ENCODE results near the gene BOD1L1. TPM values are rescaled to one million over a fixed set of nuclear protein-coding genes. Genes with fewer than 3 reads are reported as not detected.

BOD1L1 gene
- total RNA-seq, 1 donor from 2014 or later, result 18.4 TPM

DNA sequence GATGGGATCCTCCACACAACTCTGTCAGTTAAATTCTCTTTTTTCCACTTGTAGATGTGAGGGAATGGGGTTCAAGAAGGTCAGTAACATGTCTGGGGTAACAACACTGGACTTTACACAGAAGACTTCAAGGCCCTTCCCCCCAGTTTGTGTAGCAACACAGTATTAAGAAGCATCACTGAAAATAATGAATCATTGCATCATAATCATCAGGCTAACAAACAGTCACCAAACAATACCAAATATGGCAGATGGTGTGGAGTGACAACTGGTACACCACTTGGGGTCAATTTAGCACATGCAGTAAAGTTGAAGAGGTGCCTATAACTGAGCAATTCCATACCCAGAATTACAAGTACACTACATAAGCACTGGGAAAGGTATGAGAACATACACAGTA lies 38.6 kb downstream of the BOD1L1 start:
- H3K27me3 ChIP-seq (ENCODE audit: control insufficient read depth, insufficient read depth, low read length), result no peaks in the 10 kb centered on the region
- TF ChIP-seq, protein P1, sequence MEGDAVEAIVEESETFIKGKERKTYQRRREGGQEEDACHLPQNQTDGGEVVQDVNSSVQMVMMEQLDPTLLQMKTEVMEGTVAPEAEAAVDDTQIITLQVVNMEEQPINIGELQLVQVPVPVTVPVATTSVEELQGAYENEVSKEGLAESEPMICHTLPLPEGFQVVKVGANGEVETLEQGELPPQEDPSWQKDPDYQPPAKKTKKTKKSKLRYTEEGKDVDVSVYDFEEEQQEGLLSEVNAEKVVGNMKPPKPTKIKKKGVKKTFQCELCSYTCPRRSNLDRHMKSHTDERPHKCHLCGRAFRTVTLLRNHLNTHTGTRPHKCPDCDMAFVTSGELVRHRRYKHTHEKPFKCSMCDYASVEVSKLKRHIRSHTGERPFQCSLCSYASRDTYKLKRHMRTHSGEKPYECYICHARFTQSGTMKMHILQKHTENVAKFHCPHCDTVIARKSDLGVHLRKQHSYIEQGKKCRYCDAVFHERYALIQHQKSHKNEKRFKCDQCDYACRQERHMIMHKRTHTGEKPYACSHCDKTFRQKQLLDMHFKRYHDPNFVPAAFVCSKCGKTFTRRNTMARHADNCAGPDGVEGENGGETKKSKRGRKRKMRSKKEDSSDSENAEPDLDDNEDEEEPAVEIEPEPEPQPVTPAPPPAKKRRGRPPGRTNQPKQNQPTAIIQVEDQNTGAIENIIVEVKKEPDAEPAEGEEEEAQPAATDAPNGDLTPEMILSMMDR (IDR thresholded peaks at IDR 0.05; ENCODE audit: insufficient read depth, low read length, severe bottlenecking), result no peak
- peaks cover 6% of the 10 kb centered on the region for H3K36me3 ChIP-seq (ENCODE audit: control insufficient read depth, insufficient read depth, low read length)
- no peak overlapping the region for H3K4me3 ChIP-seq (ENCODE audit: low read depth, low read length)
- DNase-seq (ENCODE audit: low read depth), result no peak
- FAIRE-seq, result no peak

DNA sequence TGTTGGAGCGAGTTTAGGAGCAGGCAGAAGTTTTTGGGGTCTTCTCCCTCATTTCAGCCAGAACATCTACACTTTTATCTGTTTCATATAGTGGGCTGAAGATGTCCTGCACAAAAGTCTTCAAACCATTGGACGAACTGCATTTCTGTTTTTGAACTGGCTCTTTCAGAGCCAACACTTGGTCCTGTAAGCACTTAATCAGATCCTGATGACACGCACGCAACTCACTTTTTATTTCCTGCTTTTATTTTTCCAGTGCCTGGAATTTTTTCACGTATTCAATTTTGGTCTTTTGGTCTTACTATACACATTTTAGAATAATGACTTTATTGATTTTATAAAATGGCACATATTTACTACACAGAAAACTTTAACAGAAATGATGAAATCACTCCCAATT lies 43.0 kb downstream of the BOD1L1 start:
- peaks cover 13% of the 10 kb centered on the region for H3K36me3 ChIP-seq (ENCODE audit: control insufficient read depth, insufficient read depth, low read length)
- no peak for DNase-seq (ENCODE audit: low read depth)
- no peaks in the 10 kb centered on the region for H3K27me3 ChIP-seq (ENCODE audit: control insufficient read depth, insufficient read depth, low read length)
- TF ChIP-seq, protein P1 (IDR thresholded peaks at IDR 0.05; ENCODE audit: insufficient read depth, low read length, severe bottlenecking), result no peak
- no peak for FAIRE-seq
- H3K4me3 ChIP-seq (ENCODE audit: low read depth, low read length), result no peak overlapping the region

DNA sequence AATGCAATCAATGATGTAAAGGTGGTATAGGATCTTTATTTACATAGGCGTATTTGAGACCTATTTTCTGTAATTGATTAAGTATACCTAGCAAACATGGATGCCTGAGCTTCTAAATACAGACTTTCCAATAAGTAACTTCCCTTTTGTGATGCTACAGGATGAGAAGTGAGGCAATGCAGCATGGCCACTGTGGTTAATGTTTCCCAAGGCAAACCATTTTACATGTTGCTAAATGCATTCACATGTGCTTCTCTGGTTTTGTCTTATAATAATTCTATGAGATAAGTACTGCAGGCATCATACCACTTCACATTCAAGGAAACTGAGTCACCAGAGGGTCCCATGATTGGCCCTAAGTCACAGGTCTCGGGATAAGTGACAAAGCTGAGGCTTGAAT lies 47.5 kb downstream of the BOD1L1 start:
- H3K36me3 ChIP-seq (ENCODE audit: control insufficient read depth, insufficient read depth, low read length), result peaks cover 15% of the 10 kb centered on the region
- TF ChIP-seq, protein P1 (IDR thresholded peaks at IDR 0.05; ENCODE audit: insufficient read depth, low read length, severe bottlenecking), result no peak
- no peak overlapping the region for H3K4me3 ChIP-seq (ENCODE audit: low read depth, low read length)
- H3K27me3 ChIP-seq (ENCODE audit: control insufficient read depth, insufficient read depth, low read length), result no peaks in the 10 kb centered on the region
- no peak for FAIRE-seq
- DNase-seq (ENCODE audit: low read depth), result no peak

DNA sequence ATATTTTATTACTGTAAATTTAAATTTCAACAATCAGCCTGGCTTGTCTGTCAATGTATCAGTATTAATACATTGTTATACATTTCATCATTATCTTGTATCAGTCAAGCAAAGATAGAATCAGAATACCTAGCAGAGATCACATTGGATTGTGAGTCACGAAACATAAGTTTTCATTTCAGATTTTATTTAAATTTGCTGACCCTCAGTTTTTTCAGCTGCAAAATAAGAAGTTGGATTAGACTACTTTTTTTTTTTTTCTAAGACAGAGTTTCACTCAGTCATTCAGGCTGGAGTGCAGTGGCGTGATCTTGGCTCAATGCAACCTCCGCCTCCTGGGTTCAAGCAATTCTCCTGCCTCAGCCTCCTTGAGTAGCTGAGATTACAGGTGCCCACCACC lies 49.9 kb downstream of the BOD1L1 start:
- no peak for DNase-seq (ENCODE audit: low read depth)
- Histone ChIP-seq H3K27me3 (ENCODE audit: control insufficient read depth, insufficient read depth, low read length) (no peaks in the 10 kb centered on the region), H3K4me3 (ENCODE audit: low read depth, low read length) (no peak overlapping the region), H3K36me3 (ENCODE audit: control insufficient read depth, insufficient read depth, low read length) (peaks cover 13% of the 10 kb centered on the region)
- FAIRE-seq, result no peak
- TF ChIP-seq, protein P1 (IDR thresholded peaks at IDR 0.05; ENCODE audit: insufficient read depth, low read length, severe bottlenecking), result no peak

DNA sequence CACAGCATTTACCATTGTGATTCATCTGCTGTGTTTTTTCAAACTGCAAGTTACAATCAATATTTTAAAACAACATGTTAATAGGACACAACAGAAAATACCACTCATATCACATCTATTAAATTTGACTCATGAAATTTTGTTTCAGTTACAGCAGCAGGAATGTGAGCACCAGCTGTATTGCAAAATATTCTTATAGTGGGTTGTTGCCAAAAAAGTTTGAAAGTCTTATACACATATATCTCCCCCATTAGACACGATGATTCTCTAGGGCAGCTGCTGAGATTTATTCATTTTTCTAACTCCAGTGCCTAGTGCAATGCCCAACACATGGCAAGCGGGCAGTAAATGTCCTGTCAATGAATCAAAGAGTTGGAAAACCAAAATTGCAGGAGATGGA lies 56.6 kb downstream of the BOD1L1 start:
- no peak for FAIRE-seq
- Histone ChIP-seq H3K27me3 (ENCODE audit: control insufficient read depth, insufficient read depth, low read length) (no peaks in the 10 kb centered on the region), H3K4me3 (ENCODE audit: low read depth, low read length) (no peak overlapping the region), H3K36me3 (ENCODE audit: control insufficient read depth, insufficient read depth, low read length) (peaks cover 10% of the 10 kb centered on the region)
- DNase-seq (ENCODE audit: low read depth), result no peak
- TF ChIP-seq, protein P1 (IDR thresholded peaks at IDR 0.05; ENCODE audit: insufficient read depth, low read length, severe bottlenecking), result no peak

DNA sequence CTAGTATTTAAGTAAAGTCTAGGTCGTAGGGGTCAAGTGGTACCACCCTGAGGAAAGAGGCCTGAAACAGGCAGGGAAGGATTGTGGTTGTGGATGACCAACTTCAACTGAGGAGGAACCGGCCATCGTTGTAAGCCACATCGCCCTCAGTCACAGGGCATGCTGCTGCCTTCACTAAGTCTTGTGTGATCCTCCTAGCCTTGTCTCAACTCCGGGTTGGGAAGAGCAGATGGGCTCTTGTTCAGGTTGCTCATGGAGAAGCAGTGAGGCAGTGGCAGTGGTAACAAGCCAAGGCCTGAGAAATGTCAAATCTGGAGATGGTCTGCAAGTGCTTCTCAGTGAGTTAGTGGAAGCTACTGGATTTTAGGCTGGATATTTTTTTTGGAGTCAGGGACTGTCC lies 60.4 kb downstream of the BOD1L1 start:
- peaks cover 6% of the 10 kb centered on the region for H3K36me3 ChIP-seq (ENCODE audit: control insufficient read depth, insufficient read depth, low read length)
- DNase-seq (ENCODE audit: low read depth) (no peak), FAIRE-seq (no peak)
- TF ChIP-seq, protein P1 (IDR thresholded peaks at IDR 0.05; ENCODE audit: insufficient read depth, low read length, severe bottlenecking), result no peak
- no peaks in the 10 kb centered on the region for H3K27me3 ChIP-seq (ENCODE audit: control insufficient read depth, insufficient read depth, low read length)
- H3K4me3 ChIP-seq (ENCODE audit: low read depth, low read length), result no peak overlapping the region
